Daoy (cell line): ENCODE measurements around the gene PRRC2A. TPM values are rescaled to one million over a fixed set of nuclear protein-coding genes. Genes with fewer than 3 reads are reported as not detected.
"Not testable (repeated sequence)": the region's sequence is repeated elsewhere in the genome, so short reads cannot be mapped to it uniquely, and the experiment has no call there.

ENCODE experiments used
- DNase-seq: peaks from one replicate; pipeline ENCODE4 v3.0.0-alpha.2; 2015; ENCODE audit warnings: low read depth
- total RNA-seq: library from RNA; depleted of rRNA; stranded (reverse); fragments of >200 nt; shearing (Covaris generic); gene quantifications from 2 replicates; pipeline ENCODE4 v1.2.3, GENCODE V29; 2014

Gene PRRC2A
- total RNA-seq, 1 experiment from 2014 or later = 50.1 TPM

- DNase-seq = peak; percentile 25
Measured at GRCh38 chr6:31585491-31585890, 35.0 kb upstream of the PRRC2A start.

GRCh38 chr6:31586008-31586407 lies 34.5 kb upstream of the PRRC2A start, which contains the start of gene LST1:
Gene LST1 (plus strand): TSS chr6:31586277. CDS start chr6:31587300, 1,023 bp downstream.
- DNase-seq = no peak

- DNase-seq = no peak
Measured at GRCh38 chr6:31586599-31587281, 33.8 kb upstream of the PRRC2A start.

GRCh38 chr6:31587791-31588777 lies 32.4 kb upstream of the PRRC2A start:
- DNase-seq = no peak

- DNase-seq = no peak
Measured at GRCh38 chr6:31588871-31589650, 31.5 kb upstream of the PRRC2A start.

GRCh38 chr6:31590691-31591090 lies 29.8 kb upstream of the PRRC2A start:
- not testable (repeated sequence) for DNase-seq

GRCh38 chr6:31592396-31592771 lies 28.1 kb upstream of the PRRC2A start:
- DNase-seq = no peak

GRCh38 chr6:31597006-31597405 lies 23.5 kb upstream of the PRRC2A start:
- peak; percentile 40 for DNase-seq

GRCh38 chr6:31607317-31607716 lies 13.2 kb upstream of the PRRC2A start:
- DNase-seq = no peak

- no peak for DNase-seq
Measured at GRCh38 chr6:31609519-31610406, 10.8 kb upstream of the PRRC2A start.

- DNase-seq = no peak
Measured at GRCh38 chr6:31610968-31611367, 9.5 kb upstream of the PRRC2A start.

GRCh38 chr6:31614075-31614619 lies 6.4 kb upstream of the PRRC2A start:
- no peak for DNase-seq

- no peak for DNase-seq
Measured at GRCh38 chr6:31614684-31615578, 5.6 kb upstream of the PRRC2A start, which contains the start of gene AIF1. Gene AIF1 (plus strand): TSS chr6:31615234. CDS start chr6:31615330, 96 bp downstream.

GRCh38 chr6:31615748-31616147 lies 4.8 kb upstream of the PRRC2A start:
- DNase-seq = no peak

GRCh38 chr6:31617010-31617409 lies 3.5 kb upstream of the PRRC2A start:
- no peak for DNase-seq

- peak; percentile 100 for DNase-seq
Measured at GRCh38 chr6:31619805-31620585, 520 bp upstream of the PRRC2A start.

- no peak for DNase-seq
Measured at GRCh38 chr6:31621320-31621939, 915 bp downstream of the PRRC2A start.

- no peak for DNase-seq
Measured at GRCh38 chr6:31621991-31622390, 1.5 kb downstream of the PRRC2A start.
